AG09319 (cell line): ENCODE data around the gene SULT1C2.
A peak's percentile ranks its signal among the peaks of the same experiment; 100 is the strongest.

Experiments used
- DNase-seq: peaks from one replicate; pipeline ENCODE4 v3.0.0-alpha.2; 2010; ENCODE audit warnings: low read depth; ENCODE audit errors: extremely low read depth
- TF ChIP-seq, protein P1 (sequence below): IDR thresholded peaks from 2 replicates; pipeline ENCODE4 v1.5.1; 2011; ENCODE audit warnings: low read depth, mild to moderate bottlenecking, inconsistent platforms, low read length, moderate library complexity

The SULT1C2 gene

DNA sequence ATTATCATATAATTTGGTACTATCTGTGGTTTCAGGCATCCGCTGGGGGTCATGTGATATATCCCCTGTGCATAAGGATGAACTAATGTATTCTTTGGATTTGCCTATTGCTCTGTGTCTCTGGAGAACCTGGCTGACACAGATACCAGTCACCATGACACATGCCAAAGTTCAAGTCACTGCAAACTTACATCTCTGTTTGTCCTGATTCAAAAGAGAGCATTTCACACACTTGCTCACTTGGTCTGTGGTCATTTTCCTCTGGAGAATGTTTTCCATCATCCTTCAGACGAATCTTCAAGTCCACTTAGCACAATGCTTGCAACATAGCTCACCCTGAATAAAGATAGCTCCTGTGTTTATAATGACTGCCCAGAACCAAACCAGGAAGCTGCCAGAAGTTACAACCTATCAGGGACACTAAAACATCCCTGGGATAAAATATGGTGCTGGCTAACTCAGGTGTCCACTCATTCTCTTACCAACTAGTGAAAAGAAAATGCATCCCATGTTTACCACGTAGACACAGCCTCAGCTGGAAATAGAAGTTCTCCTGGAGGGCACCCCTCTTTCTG is 30.9 kb upstream of the SULT1C2 start:
- TF ChIP-seq, protein P1, sequence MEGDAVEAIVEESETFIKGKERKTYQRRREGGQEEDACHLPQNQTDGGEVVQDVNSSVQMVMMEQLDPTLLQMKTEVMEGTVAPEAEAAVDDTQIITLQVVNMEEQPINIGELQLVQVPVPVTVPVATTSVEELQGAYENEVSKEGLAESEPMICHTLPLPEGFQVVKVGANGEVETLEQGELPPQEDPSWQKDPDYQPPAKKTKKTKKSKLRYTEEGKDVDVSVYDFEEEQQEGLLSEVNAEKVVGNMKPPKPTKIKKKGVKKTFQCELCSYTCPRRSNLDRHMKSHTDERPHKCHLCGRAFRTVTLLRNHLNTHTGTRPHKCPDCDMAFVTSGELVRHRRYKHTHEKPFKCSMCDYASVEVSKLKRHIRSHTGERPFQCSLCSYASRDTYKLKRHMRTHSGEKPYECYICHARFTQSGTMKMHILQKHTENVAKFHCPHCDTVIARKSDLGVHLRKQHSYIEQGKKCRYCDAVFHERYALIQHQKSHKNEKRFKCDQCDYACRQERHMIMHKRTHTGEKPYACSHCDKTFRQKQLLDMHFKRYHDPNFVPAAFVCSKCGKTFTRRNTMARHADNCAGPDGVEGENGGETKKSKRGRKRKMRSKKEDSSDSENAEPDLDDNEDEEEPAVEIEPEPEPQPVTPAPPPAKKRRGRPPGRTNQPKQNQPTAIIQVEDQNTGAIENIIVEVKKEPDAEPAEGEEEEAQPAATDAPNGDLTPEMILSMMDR = no peak

DNA sequence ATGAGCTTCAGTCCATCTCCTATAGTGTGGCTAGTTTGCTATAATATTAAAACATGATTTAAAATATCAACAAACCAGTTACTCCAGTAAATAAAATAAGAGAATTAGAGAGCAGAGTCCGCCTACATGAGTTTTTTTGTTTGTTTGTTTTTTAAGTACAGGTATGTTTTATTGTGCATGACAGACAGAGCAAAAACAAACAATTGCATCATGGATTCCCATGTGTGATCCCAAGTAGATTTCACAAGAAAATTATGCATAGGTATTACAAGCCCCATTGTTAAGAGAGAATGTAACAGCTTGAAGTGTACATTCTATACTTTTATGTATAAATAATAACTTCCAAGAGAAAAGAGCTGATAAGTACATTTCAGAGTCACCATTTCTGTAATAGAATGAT is 27.9 kb upstream of the SULT1C2 start:
- TF ChIP-seq, protein P1 = no peak
- no peak for DNase-seq

More for the DNA sequence above, 30.9 kb upstream of the SULT1C2 start:
- no peak for DNase-seq

DNA sequence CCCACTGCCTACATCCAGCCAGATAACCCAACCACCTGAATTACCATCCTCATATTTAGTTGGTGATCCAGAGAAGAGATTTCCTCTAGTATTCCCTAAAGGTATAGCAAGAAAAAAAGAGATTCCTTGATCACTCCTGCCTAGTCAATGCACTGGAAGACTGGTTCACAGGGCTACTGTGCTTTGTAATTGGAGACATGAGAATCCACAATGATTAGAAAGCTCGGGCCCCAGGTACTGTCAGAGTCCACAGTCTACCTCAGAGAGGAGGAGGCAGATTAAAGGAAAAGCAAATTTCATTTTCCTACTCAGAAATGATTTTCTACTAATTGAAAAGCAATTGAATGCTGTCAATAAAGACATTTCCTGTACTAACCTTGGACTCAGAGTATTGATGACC is 26.7 kb upstream of the SULT1C2 start:
- TF ChIP-seq, protein P1 = no peak
- DNase-seq = no peak

DNA sequence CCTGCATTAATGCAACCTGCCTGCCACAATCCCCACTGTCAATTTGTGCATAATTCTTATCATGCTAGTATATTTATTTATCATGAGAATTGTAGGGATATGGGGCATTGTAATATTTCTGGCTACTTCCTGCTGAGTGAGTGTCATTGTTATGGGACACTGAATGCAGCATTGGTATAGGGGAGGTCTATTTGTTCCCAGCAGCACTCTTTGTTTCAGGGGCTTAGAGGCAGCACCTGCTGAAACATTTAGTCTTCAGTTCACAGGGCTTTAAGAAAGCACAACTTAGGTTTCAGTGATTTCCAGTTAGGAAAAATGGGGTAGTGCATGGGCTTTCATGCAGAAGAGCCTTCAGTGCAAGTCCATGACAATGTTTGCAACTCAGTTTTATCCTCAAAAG is 25.3 kb upstream of the SULT1C2 start:
- no peak for DNase-seq
- TF ChIP-seq, protein P1 = no peak

DNA sequence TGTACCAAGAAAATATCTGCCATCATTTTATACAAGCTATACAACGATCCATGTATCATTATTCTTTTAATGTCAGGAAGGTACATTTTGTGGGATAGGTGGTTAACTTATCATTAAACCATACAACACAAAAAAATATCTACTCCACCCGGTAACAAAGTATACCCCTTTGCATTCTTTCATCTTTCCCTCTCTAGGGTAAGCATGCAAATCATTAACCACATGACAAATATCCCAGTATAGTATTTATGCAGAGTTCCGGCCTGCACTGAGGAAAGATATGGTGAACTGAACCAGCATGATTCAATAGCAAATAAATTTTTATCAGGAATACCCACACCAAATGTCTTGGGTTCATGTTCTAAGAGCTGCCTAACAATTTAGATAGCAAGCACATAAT is 22.5 kb upstream of the SULT1C2 start:
- DNase-seq = no peak
- TF ChIP-seq, protein P1 = no peak

DNA sequence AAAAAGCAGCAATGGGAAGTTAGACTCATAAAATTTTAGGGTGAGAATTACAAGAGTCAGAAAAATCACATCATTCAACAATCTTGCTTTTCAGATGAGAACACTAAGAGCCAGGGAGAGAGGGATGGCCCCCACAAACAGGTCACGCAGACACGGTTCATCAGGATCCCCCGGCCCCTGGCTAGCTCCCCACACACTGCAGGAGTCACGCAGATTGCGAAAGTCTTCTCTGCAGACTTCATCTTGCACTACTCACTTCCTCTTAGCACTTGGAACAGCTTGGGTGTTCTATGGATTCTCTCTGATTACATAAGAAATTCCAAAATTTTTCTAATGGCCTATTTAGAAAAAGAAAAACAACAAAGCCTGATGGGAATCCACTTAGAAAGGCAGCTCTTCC is 21.6 kb upstream of the SULT1C2 start:
- DNase-seq = peak; percentile 18
- TF ChIP-seq, protein P1 = no peak

DNA sequence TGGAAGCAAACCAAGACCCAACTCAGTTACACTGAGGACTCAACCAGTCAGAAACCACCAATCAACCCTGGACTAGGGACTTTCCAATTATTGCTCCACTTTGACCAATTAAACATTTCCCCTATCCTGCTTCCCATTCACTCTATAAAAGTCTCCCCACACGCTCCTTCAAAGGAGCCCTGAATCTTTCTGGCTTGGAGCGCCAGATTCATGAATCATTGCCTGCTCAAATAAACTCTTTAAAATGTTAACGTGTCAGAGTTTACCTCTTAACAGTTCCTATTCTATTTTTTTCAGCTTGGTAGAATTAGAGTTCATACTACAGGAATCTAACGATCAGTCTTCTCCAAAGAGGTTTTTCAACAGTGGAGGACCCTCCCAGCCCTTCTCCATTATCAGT is 20.7 kb upstream of the SULT1C2 start:
- TF ChIP-seq, protein P1 = no peak
- DNase-seq = peak; percentile 53
